ENCODE results near the gene GLIS1. TPM values are rescaled to one million over a fixed set of nuclear protein-coding genes. Genes with fewer than 3 reads are reported as not detected.

Gene GLIS1
- total and polyA plus RNA-seq, 9 donors: 0.12 to 2.9 (median 0.48) TPM; not detected in 1

DNA sequence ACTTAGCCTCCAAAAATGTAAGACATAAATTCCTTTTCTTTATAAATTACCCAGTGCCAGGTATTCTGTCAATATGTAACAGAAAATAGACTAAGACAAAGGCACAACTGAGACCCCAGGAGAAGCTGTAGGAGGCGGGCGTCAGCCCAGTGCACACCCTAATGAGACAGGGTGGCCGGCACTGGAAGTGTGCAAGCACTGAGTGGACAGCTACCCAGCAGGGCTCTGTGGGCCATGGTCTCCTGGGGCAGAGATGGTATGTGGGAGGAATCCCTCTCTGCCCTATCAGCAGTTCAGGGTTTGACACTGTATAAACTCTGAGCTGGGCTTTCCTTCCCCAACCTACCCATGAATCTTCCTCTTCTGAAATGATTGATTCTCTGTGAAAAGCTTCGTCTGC lies 139.5 kb downstream of the GLIS1 start:
- Histone ChIP-seq H3K4me1 (ENCODE audit: insufficient read depth) (no peaks in the 10 kb centered on the region), H3K27me3 (no peaks in the 10 kb centered on the region), H3K4me3 (no peak overlapping the region), H3K27ac (no peak overlapping the region), H3K36me3 (no peaks in the 10 kb centered on the region), H3K9me3 (no peaks in the 10 kb centered on the region)
- DNase-seq: no peak
- intact Hi-C loops (cut with DNase I): no loop called here
- 92 to 94% (median 93%) methylated on average over 4 of the region's 4 CpGs for WGBS, 3 donors
- TF ChIP-seq EP300 (IDR thresholded peaks at IDR 0.05) (no peak), POLR2A (IDR thresholded peaks at IDR 0.05) (no peak)
- TF ChIP-seq, protein P1, sequence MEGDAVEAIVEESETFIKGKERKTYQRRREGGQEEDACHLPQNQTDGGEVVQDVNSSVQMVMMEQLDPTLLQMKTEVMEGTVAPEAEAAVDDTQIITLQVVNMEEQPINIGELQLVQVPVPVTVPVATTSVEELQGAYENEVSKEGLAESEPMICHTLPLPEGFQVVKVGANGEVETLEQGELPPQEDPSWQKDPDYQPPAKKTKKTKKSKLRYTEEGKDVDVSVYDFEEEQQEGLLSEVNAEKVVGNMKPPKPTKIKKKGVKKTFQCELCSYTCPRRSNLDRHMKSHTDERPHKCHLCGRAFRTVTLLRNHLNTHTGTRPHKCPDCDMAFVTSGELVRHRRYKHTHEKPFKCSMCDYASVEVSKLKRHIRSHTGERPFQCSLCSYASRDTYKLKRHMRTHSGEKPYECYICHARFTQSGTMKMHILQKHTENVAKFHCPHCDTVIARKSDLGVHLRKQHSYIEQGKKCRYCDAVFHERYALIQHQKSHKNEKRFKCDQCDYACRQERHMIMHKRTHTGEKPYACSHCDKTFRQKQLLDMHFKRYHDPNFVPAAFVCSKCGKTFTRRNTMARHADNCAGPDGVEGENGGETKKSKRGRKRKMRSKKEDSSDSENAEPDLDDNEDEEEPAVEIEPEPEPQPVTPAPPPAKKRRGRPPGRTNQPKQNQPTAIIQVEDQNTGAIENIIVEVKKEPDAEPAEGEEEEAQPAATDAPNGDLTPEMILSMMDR (IDR thresholded peaks at IDR 0.05): no peak

DNA sequence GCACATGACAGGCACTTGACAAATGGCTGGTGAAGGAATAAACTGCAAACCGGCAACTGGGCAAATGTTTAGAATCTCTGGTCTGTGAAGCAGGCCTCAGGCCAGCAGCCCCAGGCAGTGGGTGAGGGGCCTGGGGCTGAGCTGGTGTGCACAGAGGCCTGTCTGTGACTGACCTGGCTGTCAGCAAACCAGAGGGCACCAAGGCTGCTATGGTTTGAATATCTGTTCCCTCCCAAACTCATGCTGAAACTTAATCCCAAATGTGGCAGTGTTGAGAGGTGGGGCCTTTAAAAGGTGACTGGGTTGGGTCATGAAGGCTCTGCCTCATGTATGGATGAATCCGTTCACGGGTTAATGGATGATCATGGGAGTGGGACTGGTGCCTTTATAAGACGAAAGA lies 140.0 kb downstream of the GLIS1 start:
- H3K36me3 ChIP-seq: no peaks in the 10 kb centered on the region
- no peak overlapping the region for H3K27ac ChIP-seq
- H3K27me3 ChIP-seq: no peaks in the 10 kb centered on the region
- no peaks in the 10 kb centered on the region for H3K9me3 ChIP-seq
- no peak for TF ChIP-seq POLR2A (IDR thresholded peaks at IDR 0.05)
- TF ChIP-seq, protein P1 (IDR thresholded peaks at IDR 0.05): no peak
- TF ChIP-seq EP300 (IDR thresholded peaks at IDR 0.05): no peak
- intact Hi-C loops (cut with DNase I): no loop called here
- WGBS, 3 donors: 80 to 88% (median 87%) methylated on average over 4 of the region's 4 CpGs
- no peak overlapping the region for H3K4me3 ChIP-seq
- no peak for DNase-seq
- no peaks in the 10 kb centered on the region for H3K4me1 ChIP-seq (ENCODE audit: insufficient read depth)

DNA sequence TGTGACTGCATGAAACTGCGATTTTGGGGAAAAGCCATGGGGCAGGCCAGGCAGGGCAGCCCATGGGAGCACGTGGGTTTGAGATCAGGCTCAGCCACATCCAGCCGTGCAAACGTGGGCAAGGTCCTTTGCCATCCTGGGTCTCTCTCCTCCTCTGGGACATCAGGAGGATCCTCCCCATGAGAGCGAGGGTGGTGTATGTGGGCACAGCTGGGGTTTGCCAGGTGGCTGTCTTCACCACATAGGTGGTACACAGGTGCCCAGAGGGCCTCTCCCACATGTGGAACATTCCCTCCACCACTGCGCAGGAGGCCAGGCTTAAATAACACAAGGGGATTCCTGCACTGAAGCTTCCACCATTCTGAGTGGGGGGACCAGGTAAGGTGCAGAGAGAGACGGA lies 143.1 kb downstream of the GLIS1 start:
- Histone ChIP-seq H3K27me3 (no peaks in the 10 kb centered on the region), H3K4me3 (no peak overlapping the region), H3K9me3 (no peaks in the 10 kb centered on the region), H3K27ac (no peak overlapping the region), H3K4me1 (ENCODE audit: insufficient read depth) (no peaks in the 10 kb centered on the region), H3K36me3 (no peaks in the 10 kb centered on the region)
- intact Hi-C loops (cut with DNase I): no loop called here
- 89 to 94% (median 92%) methylated on average over 7 of the region's 7 CpGs for WGBS, 3 donors
- DNase-seq: no peak
- no peak for TF ChIP-seq POLR2A (IDR thresholded peaks at IDR 0.05)
- TF ChIP-seq, protein P1 (IDR thresholded peaks at IDR 0.05): no peak
- TF ChIP-seq EP300 (IDR thresholded peaks at IDR 0.05): no peak

DNA sequence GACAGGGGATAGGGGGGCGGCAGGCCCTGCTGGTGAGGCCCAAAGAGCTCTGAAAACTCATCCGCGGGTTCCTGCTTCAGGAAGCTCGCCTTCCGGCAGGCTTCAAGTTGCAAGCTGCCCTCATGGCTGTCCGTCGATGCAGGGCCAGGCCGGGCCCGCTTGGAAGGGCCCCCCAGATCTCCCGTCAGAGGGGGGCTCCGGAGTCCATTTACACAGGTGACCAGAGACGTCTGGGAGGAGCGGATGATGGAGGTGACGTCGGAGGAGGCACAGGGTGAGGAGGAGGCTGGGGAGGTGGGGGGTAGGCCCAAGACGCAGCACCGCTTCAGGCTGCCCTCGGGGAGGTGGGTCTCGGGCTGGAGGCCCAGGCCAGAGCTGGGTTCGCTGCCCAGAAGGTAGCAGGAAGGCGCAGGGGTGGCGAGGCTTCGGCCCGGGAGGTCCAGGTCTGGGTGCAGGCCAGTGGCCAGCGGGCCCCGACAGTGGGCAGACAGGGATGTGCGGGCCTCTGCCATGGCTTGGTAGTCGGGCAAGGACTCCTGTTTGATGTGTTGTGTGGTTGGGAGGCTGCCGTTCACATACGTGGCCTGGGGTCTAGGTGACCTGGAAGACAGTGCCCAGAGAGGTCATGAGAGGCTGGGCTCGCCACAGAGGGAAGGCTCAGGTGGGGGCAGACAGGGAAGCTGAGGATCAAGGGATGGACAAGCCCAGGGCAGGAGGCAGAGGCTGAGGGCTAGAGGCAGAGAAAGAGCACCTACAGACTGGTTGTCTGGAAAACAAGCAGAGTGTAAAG lies 144.4 kb downstream of the GLIS1 start:
- WGBS, 3 donors: 91 to 93% (median 91%) methylated on average over 31 of the region's 31 CpGs
- Histone ChIP-seq H3K27ac (no peak overlapping the region), H3K4me3 (no peak overlapping the region), H3K27me3 (no peaks in the 10 kb centered on the region), H3K9me3 (no peaks in the 10 kb centered on the region), H3K36me3 (no peaks in the 10 kb centered on the region), H3K4me1 (ENCODE audit: insufficient read depth) (peaks cover 2% of the 10 kb centered on the region)
- DNase-seq: no peak
- TF ChIP-seq, protein P1 (IDR thresholded peaks at IDR 0.05): no peak
- TF ChIP-seq POLR2A (IDR thresholded peaks at IDR 0.05): no peak
- no peak for TF ChIP-seq EP300 (IDR thresholded peaks at IDR 0.05)
- intact Hi-C loops (cut with DNase I): no loop called here

Measured in ovary (tissue), 9 donors.